ENCODE results near the gene SART3.

DNA sequence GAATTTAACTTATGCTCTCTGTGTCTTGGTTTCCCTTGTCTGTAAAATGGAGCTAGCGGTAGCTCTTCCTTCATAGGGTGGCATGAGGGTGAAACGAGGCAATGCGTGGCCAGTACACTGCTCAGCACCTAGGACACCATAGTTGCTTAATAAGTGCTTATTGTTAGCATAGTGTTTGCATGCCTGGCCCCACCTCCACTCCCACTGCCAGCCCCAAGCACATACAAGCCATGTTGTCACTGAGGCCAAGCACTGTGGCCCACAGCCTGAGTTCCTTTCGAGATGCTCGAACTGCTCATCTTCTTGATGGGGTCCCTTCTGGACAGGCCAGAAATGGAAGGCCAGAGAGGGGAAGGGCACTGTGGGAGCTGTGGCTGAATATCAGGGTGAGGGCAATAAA is 45.1 kb downstream of the SART3 start:
- no peak for TF ChIP-seq POLR2A (IDR thresholded peaks at IDR 0.05; ENCODE audit: low read length)
- no peak for TF ChIP-seq GATA1 (IDR thresholded peaks at IDR 0.05; ENCODE audit: low read depth, low read length)

Data from erythroblast (primary cell).